Measurements from ENCODE around the gene ARGLU1.

The ARGLU1 gene

GRCh38 chr13:106499113-106499512 is 68.8 kb downstream of the ARGLU1 start:
- DNase-seq (ENCODE audit: low read depth): no peak

- no peak for DNase-seq (ENCODE audit: low read depth)
Measured at GRCh38 chr13:106498571-106498970, 69.4 kb downstream of the ARGLU1 start.

GRCh38 chr13:106498158-106498557 is 69.8 kb downstream of the ARGLU1 start:
- no peak for DNase-seq (ENCODE audit: low read depth)

GRCh38 chr13:106497079-106497478 is 70.9 kb downstream of the ARGLU1 start:
- no peak for DNase-seq (ENCODE audit: low read depth)

GRCh38 chr13:106496072-106496997 is 71.6 kb downstream of the ARGLU1 start:
- no peak for DNase-seq (ENCODE audit: low read depth)

- no peak for DNase-seq (ENCODE audit: low read depth)
Measured at GRCh38 chr13:106494936-106495335, 73.0 kb downstream of the ARGLU1 start.

GRCh38 chr13:106494506-106494905 is 73.4 kb downstream of the ARGLU1 start:
- DNase-seq (ENCODE audit: low read depth): no peak

- DNase-seq (ENCODE audit: low read depth): no peak
Measured at GRCh38 chr13:106493533-106494220, 74.3 kb downstream of the ARGLU1 start.

GRCh38 chr13:106492588-106493475 is 75.1 kb downstream of the ARGLU1 start:
- no peak for DNase-seq (ENCODE audit: low read depth)

- no peak for DNase-seq (ENCODE audit: low read depth)
Measured at GRCh38 chr13:106491928-106492587, 75.9 kb downstream of the ARGLU1 start.
